H9 (cell line): ENCODE results near the gene SLC16A4. TPM values are rescaled to one million over a fixed set of nuclear protein-coding genes. Genes with fewer than 3 reads are reported as not detected.
"Not testable (repeated sequence)": the region's sequence is repeated elsewhere in the genome, so short reads cannot be mapped to it uniquely, and the experiment has no call there.

Experiments
- DNase-seq: peaks from one replicate; pipeline ENCODE4 v3.0.0-alpha.2; 2017
- H2AFZ ChIP-seq: one replicate; pipeline ENCODE4 v1.6.1; 2013; ENCODE audit warnings: mild to moderate bottlenecking, low read length, control low read depth, moderate library complexity
- H2AK5ac ChIP-seq: 2 replicates; pipeline ENCODE4 v1.6.1; 2013; ENCODE audit warnings: low read length, control low read depth, mixed read lengths; ENCODE audit not compliant: insufficient read length
- H2BK120ac ChIP-seq: one replicate; pipeline ENCODE4 v1.6.1; 2013; ENCODE audit warnings: low read depth, mild to moderate bottlenecking, low read length, control low read depth, inconsistent platforms; ENCODE audit not compliant: poor library complexity, severe bottlenecking
- H2BK12ac ChIP-seq: 2 replicates; pipeline ENCODE4 v1.6.1; 2013; ENCODE audit warnings: low read length, control low read depth, mixed read lengths, low read depth; ENCODE audit not compliant: insufficient read length
- H2BK15ac ChIP-seq: 2 replicates; pipeline ENCODE4 v1.6.1; 2013; ENCODE audit warnings: low read depth, low read length, control low read depth
- H2BK20ac ChIP-seq: one replicate; pipeline ENCODE4 v1.6.1; 2013; ENCODE audit warnings: low read depth, mild to moderate bottlenecking, low read length, control low read depth, inconsistent platforms; ENCODE audit not compliant: poor library complexity, severe bottlenecking
- H2BK5ac ChIP-seq: 2 replicates; pipeline ENCODE4 v1.6.1; 2013; ENCODE audit warnings: low read length, control low read depth, mixed read lengths; ENCODE audit not compliant: insufficient read length
- H3K14ac ChIP-seq: 2 replicates; pipeline ENCODE4 v1.6.1; 2013; ENCODE audit warnings: low read length, control low read depth; ENCODE audit not compliant: insufficient read depth
- H3K18ac ChIP-seq: 2 replicates; pipeline ENCODE4 v1.6.1; 2013; ENCODE audit warnings: low read depth, mild to moderate bottlenecking, mixed read lengths, low read length, control low read depth; ENCODE audit not compliant: insufficient read length
- H3K23ac ChIP-seq: 2 replicates; pipeline ENCODE4 v1.6.1; 2013; ENCODE audit warnings: low read length, control low read depth, mixed read lengths, low read depth; ENCODE audit not compliant: insufficient read length
- H3K23me2 ChIP-seq: 2 replicates; pipeline ENCODE4 v1.6.1; 2013; ENCODE audit warnings: low read depth, mild to moderate bottlenecking, mixed read lengths, low read length, control low read depth; ENCODE audit not compliant: insufficient read length, poor library complexity, severe bottlenecking
- H3K27ac ChIP-seq: 2 replicates; pipeline ENCODE4 v1.5.1; 2013; ENCODE audit warnings: low read length, control low read depth, mixed read lengths, low read depth; ENCODE audit not compliant: insufficient read length
- H3K27me3 ChIP-seq: 2 replicates; pipeline ENCODE4 v1.6.1; 2013; ENCODE audit warnings: low read length, control low read depth, inconsistent platforms; ENCODE audit not compliant: insufficient read depth
- H3K4ac ChIP-seq: 2 replicates; pipeline ENCODE4 v1.6.1; 2013; ENCODE audit warnings: low read depth, mild to moderate bottlenecking, control low read depth, inconsistent platforms, low read length, moderate library complexity
- H3K4me1 ChIP-seq: 2 replicates; pipeline ENCODE4 v1.6.1; 2013; ENCODE audit warnings: low read length, control low read depth, inconsistent platforms; ENCODE audit not compliant: insufficient read depth
- H3K4me2 ChIP-seq: 2 replicates; pipeline ENCODE4 v1.6.1; 2013; ENCODE audit warnings: low read length, control low read depth, mixed read lengths; ENCODE audit not compliant: insufficient read length, insufficient read depth
- H3K56ac ChIP-seq: 2 replicates; pipeline ENCODE4 v1.6.1; 2013; ENCODE audit warnings: low read depth, mild to moderate bottlenecking, mixed read lengths, low read length, control low read depth; ENCODE audit not compliant: insufficient read length
- H3K79me1 ChIP-seq: 2 replicates; pipeline ENCODE4 v1.6.1; 2013; ENCODE audit warnings: low read depth, mild to moderate bottlenecking, moderate library complexity, low read length, control low read depth, inconsistent platforms; ENCODE audit not compliant: insufficient read depth, poor library complexity, severe bottlenecking
- H3K79me2 ChIP-seq: 2 replicates; pipeline ENCODE4 v1.6.1; 2013; ENCODE audit warnings: low read length, control low read depth, inconsistent platforms; ENCODE audit not compliant: insufficient read depth
- H3K9ac ChIP-seq: 2 replicates; pipeline ENCODE4 v1.6.1; 2013; ENCODE audit warnings: low read length, control low read depth, mixed read lengths; ENCODE audit not compliant: insufficient read length; ENCODE audit errors: extremely low read depth
- H3K9me3 ChIP-seq: one replicate; pipeline ENCODE4 v1.6.1; 2013; ENCODE audit warnings: low read depth, low read length, inconsistent platforms; ENCODE audit not compliant: control insufficient read depth
- H3T11ph ChIP-seq: one replicate; pipeline ENCODE4 v1.6.1; 2013; ENCODE audit warnings: mild to moderate bottlenecking, low read length, control low read depth, inconsistent platforms
- H4K20me1 ChIP-seq: one replicate; pipeline ENCODE4 v1.6.1; 2013; ENCODE audit not compliant: control insufficient read depth, insufficient read length, insufficient read depth
- H4K5ac ChIP-seq: 2 replicates; pipeline ENCODE4 v1.6.1; 2013; ENCODE audit warnings: low read depth, mild to moderate bottlenecking, mixed read lengths, low read length, control low read depth; ENCODE audit not compliant: insufficient read length
- H4K8ac ChIP-seq: replicated peaks from 2 replicates; pipeline ENCODE4 v1.6.1; 2013; ENCODE audit warnings: low read length, control low read depth, mixed read lengths, low read depth; ENCODE audit not compliant: insufficient read length
- H4K91ac ChIP-seq: 2 replicates; pipeline ENCODE4 v1.6.1; 2013; ENCODE audit warnings: low read depth, mild to moderate bottlenecking, moderate library complexity, mixed read lengths, low read length, control low read depth; ENCODE audit not compliant: insufficient read length
- H3K27ac Mint-ChIP-seq, 3 experiments: 2 replicates in 2 of 3; 3 replicates in 1 of 3; pipeline ENCODE4 v1.8.0; 2020 to 2021; ENCODE audit warnings: mixed read lengths in 3 of 3, mild to moderate bottlenecking in 1 of 3, moderate library complexity in 1 of 3
- H3K27me3 Mint-ChIP-seq: 2 replicates; pipeline ENCODE4 v1.8.0; 2021; ENCODE audit warnings: low read depth, mild to moderate bottlenecking, moderate library complexity, mixed read lengths
- H3K36me3 Mint-ChIP-seq, 3 experiments: 2 replicates in 2 of 3; 3 replicates in 1 of 3; pipeline ENCODE4 v1.8.0; 2020 to 2021; ENCODE audit warnings: low read depth in 3 of 3, mixed read lengths in 3 of 3; ENCODE audit not compliant: insufficient read depth in 1 of 3
- H3K4me1 Mint-ChIP-seq, 2 experiments: 2 replicates each; pipeline ENCODE4 v1.8.0; 2020; ENCODE audit warnings: mixed read lengths in 2 of 2
- H3K4me3 Mint-ChIP-seq, 2 experiments: 2 replicates in 1 of 2; 3 replicates in 1 of 2; pipeline ENCODE4 v1.8.0; 2020 to 2021; ENCODE audit warnings: mild to moderate bottlenecking in 2 of 2, mixed read lengths in 2 of 2, moderate library complexity in 1 of 2
- H3K9me3 Mint-ChIP-seq, 2 experiments: 2 replicates in 1 of 2; 3 replicates in 1 of 2; pipeline ENCODE4 v1.8.0; 2020; ENCODE audit warnings: mild to moderate bottlenecking in 2 of 2, mixed read lengths in 2 of 2, moderate library complexity in 1 of 2
- WGBS: extraction: QIAGEN DNeasy Blood & Tissue Kit; methylation state at CpG from one replicate; pipeline ENCODE4 v1.1.7; 2013; ENCODE audit warnings: missing lambda C conversion rate, low lambda C conversion rate, mixed read lengths; ENCODE audit not compliant: insufficient read length; ENCODE audit errors: extremely low coverage; 5-methylcytosine and 5-hydroxymethylcytosine counted together
- total RNA-seq: library from RNA; stranded (reverse); gene quantifications from 2 replicates; pipeline ENCODE4 v1.2.1, GENCODE V29; 2021
- TF ChIP-seq, protein P1 (sequence below): fragments of 200-600 bp; sonication (generic); conservative IDR thresholded peaks from 3 replicates; pipeline ENCODE4 v1.8.0; 2021; ENCODE audit warnings: antibody characterized with exemption, mild to moderate bottlenecking

The SLC16A4 gene
- total RNA-seq, 1 experiment from 2014 or later = 0.17 TPM

DNA sequence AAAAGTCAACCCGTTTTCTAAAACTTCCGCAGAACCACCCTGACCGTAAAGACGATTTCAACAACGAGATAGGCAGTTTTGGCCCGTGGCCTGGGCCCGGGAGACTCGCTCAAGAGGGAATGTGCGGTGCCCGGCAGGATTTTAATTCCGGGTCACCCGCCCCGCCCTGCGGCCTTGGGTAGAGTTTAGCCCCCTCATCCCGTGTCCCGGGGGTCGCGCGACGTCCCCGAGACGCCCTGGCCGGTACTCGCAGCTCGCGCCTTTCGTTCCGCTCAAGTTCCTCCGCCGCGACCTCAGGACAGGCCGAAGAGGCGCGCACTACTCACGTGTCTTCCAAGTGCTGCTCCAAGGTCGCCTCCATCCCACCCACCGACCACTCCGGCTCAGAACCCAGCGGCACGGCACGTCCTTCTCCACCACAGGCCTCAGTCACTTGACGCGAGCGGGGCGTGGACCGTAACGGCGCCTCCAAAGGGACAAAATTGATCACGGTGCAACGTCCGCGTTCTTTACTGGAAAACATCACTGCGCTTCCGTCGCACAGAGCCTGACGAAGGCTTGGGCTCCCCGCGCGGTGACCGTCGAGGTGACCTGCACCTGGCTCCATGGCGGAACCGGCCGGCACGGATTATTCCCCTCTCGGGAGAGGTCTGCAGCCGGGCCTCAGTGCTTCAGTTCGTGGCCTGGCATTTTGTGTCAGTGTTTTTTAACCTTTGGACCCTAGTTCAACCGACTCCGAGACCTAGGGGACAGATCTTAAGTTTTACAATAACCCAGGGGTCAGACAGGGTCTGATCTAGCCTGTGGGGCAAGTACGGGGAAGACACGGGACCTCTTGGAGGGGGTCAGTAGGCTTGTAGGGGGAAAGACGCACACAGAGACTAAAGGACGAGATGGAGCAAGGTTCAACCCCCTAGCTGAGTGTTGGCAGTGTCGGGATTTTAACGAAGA is 16.7 kb upstream of the SLC16A4 start, which contains the start of gene LAMTOR5:
Gene LAMTOR5, minus strand, starts transcription at position 435 of the 951 bp plus-strand sequence. Its CDS starts 74 bp downstream, at position 361.
- Histone ChIP-seq H3K23ac (no peak within 1 kb of the TSS), H2AFZ (peak within 1 kb of the TSS; percentile 75), H3K56ac (peak within 1 kb of the TSS; percentile 5), H4K20me1 (no peaks in the 10 kb centered on the region), H2BK120ac (no peak within 1 kb of the TSS), H2BK12ac (no peak within 1 kb of the TSS), H3K79me2 (no peaks in the 10 kb centered on the region; the same call in 1 of the 2 replicates), H2AK5ac (no peak within 1 kb of the TSS), H4K8ac (no peak within 1 kb of the TSS), H2BK20ac (no peak within 1 kb of the TSS), H3K14ac (peak within 1 kb of the TSS; percentile 84), H3K4me1 (no peaks in the 10 kb centered on the region), H3K18ac (peak within 1 kb of the TSS; percentile 66), H3T11ph (peak within 1 kb of the TSS; percentile 23), H2BK5ac (no peak within 1 kb of the TSS), H3K9me3 (no peaks in the 10 kb centered on the region), H3K79me1 (peaks cover 2% of the 10 kb centered on the region), H4K5ac (peak within 1 kb of the TSS; percentile 65), H3K27ac (no peak within 1 kb of the TSS), H3K9ac (peak within 1 kb of the TSS; percentile 89), H3K4me2 (peak within 1 kb of the TSS; percentile 80), H4K91ac (peak within 1 kb of the TSS; percentile 42), H3K23me2 (peaks cover 14% of the 10 kb centered on the region), H3K4ac (no peak within 1 kb of the TSS; the same call in 1 of the 2 replicates), H2BK15ac (no peak within 1 kb of the TSS), H3K27me3 (no peaks in the 10 kb centered on the region)
- Mint-ChIP-seq H3K36me3 (peaks cover 3 to 24% (median 11%) of the 10 kb centered on the region in 3 experiments; a peak in 6 of 7 replicates), H3K27me3 (peaks cover 5% of the 10 kb centered on the region; the same call in 1 of the 2 replicates), H3K27ac (peak within 1 kb of the TSS; percentile 84 to 99 (median 92); a peak in 6 of 7 replicates), H3K9me3 (no peaks in the 10 kb centered on the region; a peak in 1 of 5 replicates), H3K4me1 (peaks cover 7 to 14% of the 10 kb centered on the region in 2 experiments), H3K4me3 (peak within 1 kb of the TSS; percentile 98 to 100)
- peak; percentile 83 for DNase-seq
- no CpG with 5 or more reads among the region's 76 CpGs for WGBS
- TF ChIP-seq, protein P1, sequence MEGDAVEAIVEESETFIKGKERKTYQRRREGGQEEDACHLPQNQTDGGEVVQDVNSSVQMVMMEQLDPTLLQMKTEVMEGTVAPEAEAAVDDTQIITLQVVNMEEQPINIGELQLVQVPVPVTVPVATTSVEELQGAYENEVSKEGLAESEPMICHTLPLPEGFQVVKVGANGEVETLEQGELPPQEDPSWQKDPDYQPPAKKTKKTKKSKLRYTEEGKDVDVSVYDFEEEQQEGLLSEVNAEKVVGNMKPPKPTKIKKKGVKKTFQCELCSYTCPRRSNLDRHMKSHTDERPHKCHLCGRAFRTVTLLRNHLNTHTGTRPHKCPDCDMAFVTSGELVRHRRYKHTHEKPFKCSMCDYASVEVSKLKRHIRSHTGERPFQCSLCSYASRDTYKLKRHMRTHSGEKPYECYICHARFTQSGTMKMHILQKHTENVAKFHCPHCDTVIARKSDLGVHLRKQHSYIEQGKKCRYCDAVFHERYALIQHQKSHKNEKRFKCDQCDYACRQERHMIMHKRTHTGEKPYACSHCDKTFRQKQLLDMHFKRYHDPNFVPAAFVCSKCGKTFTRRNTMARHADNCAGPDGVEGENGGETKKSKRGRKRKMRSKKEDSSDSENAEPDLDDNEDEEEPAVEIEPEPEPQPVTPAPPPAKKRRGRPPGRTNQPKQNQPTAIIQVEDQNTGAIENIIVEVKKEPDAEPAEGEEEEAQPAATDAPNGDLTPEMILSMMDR = no peak

DNA sequence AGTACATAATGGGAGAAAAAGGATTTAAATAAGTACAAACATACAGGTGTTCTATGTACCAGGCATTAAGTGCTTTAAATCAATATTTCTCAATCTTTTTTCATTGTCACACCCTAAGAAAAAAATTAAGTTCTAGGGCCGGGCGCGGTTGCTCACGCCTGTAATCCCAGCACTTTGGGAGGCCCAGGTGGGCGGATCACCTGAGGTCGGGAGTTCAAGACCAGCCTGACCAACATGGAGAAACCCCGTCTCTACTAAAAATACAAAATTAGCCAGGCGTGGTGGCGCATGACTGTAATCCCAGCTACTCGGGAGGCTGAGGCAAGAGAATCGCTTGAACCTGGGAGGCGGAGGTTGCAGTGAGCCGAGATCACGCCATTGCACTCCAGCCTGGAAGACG is 15.6 kb upstream of the SLC16A4 start:
- not testable (repeated sequence) for H3K27ac Mint-ChIP-seq, H3K27ac ChIP-seq
- H3K4me3 Mint-ChIP-seq = peak overlapping the region; percentile 98 to 100

More for the DNA sequence above, 15.6 kb upstream of the SLC16A4 start:
- H2BK120ac ChIP-seq, DNase-seq, H3K27me3 ChIP-seq, H2BK20ac ChIP-seq, H4K8ac ChIP-seq, H2BK5ac ChIP-seq, H3K79me2 ChIP-seq, H3K23ac ChIP-seq, H3K9me3 ChIP-seq, H3K27me3 Mint-ChIP-seq, H3K9me3 Mint-ChIP-seq, H3K4me1 ChIP-seq, H4K20me1 ChIP-seq, H4K91ac ChIP-seq, H3T11ph ChIP-seq, H2BK15ac ChIP-seq, H4K5ac ChIP-seq, H3K9ac ChIP-seq, H2AFZ ChIP-seq, H3K56ac ChIP-seq, H3K14ac ChIP-seq, H2AK5ac ChIP-seq, H3K18ac ChIP-seq, H3K79me1 ChIP-seq, H3K4ac ChIP-seq, H2BK12ac ChIP-seq: not testable (repeated sequence)
- no CpG with 5 or more reads among the region's 15 CpGs for WGBS
- Mint-ChIP-seq H3K4me1 (peaks cover 7 to 14% of the 10 kb centered on the region in 2 experiments; a peak in 3 of 4 replicates), H3K36me3 (peaks cover 3 to 33% (median 11%) of the 10 kb centered on the region in 3 experiments; a peak in 6 of 7 replicates)
- Histone ChIP-seq H3K23me2 (peaks cover 14% of the 10 kb centered on the region), H3K4me2 (peak overlapping the region; percentile 80)
